Ovary (tissue), 3 donors: ENCODE measurements around the gene MYCBPAP.

Source experiments
- EP300 ChIP-seq: sonication (generic); formaldehyde crosslinking; IDR thresholded peaks from one replicate; pipeline ENCODE4 v1.6.1; 2017; ENCODE audit warnings: antibody characterized with exemption
- TF ChIP-seq, protein P1 (sequence below), 3 donors: fragments of 450-650 bp in 2 of 3; fragments of 200-600 bp in 1 of 3; IDR thresholded peaks; one replicate each; pipeline versions ENCODE4 v1.5.1 to v1.8.0; 2016 to 2022; ENCODE audit warnings: antibody characterized with exemption in 3 of 3, mild to moderate bottlenecking in 1 of 3
- donor health status: DM: no; HTN: no; CAD: no.

DNA sequence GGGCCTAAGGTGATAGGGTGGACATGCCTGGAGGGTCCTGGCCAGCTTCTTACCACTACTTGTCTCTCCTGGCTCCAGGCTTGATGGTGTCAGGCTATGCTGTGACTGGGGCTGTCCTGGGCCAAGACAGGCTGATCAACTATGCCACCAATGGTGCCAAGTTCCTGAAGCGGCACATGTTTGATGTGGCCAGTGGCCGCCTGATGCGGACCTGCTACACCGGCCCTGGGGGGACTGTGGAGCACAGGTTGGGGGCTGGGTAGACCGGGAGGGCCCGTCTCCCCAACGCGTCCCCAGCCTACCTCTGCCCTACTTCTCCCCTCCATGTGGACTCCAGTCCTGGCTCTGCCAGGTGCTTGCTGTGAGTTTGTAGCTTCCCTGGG, 43.2 kb downstream of the MYCBPAP start:
- TF ChIP-seq, protein P1, sequence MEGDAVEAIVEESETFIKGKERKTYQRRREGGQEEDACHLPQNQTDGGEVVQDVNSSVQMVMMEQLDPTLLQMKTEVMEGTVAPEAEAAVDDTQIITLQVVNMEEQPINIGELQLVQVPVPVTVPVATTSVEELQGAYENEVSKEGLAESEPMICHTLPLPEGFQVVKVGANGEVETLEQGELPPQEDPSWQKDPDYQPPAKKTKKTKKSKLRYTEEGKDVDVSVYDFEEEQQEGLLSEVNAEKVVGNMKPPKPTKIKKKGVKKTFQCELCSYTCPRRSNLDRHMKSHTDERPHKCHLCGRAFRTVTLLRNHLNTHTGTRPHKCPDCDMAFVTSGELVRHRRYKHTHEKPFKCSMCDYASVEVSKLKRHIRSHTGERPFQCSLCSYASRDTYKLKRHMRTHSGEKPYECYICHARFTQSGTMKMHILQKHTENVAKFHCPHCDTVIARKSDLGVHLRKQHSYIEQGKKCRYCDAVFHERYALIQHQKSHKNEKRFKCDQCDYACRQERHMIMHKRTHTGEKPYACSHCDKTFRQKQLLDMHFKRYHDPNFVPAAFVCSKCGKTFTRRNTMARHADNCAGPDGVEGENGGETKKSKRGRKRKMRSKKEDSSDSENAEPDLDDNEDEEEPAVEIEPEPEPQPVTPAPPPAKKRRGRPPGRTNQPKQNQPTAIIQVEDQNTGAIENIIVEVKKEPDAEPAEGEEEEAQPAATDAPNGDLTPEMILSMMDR (IDR thresholded peaks at IDR 0.05): no peak
- no peak for TF ChIP-seq EP300
